Measurements from ENCODE around the gene EN1.

EN1 gene

GRCh38 chr2:118846953-118847761 lies at the start of gene EN1:
Gene EN1 (minus strand): TSS chr2:118847648. CDS start chr2:118847167, 481 bp downstream.
- DNase-seq = no peak

- no peak for DNase-seq
Observed at GRCh38 chr2:118893100-118893499, 45.7 kb upstream of the EN1 start.

GRCh38 chr2:118889995-118890394 lies 42.5 kb upstream of the EN1 start:
- DNase-seq = no peak

- DNase-seq = no peak
Observed at GRCh38 chr2:118883792-118884191, 36.3 kb upstream of the EN1 start.

GRCh38 chr2:118882693-118883336 lies 35.4 kb upstream of the EN1 start:
- DNase-seq = peak; percentile 81

- DNase-seq = peak; percentile 73
Observed at GRCh38 chr2:118881490-118882129, 34.2 kb upstream of the EN1 start.

- no peak for DNase-seq
Observed at GRCh38 chr2:118880501-118880900, 33.1 kb upstream of the EN1 start.

- DNase-seq = no peak
Observed at GRCh38 chr2:118878531-118879149, 31.2 kb upstream of the EN1 start.

GRCh38 chr2:118875318-118875717 lies 27.9 kb upstream of the EN1 start:
- DNase-seq = no peak

- no peak for DNase-seq
Observed at GRCh38 chr2:118874324-118874723, 26.9 kb upstream of the EN1 start.

- peak; percentile 47 for DNase-seq
Observed at GRCh38 chr2:118865106-118865505, 17.7 kb upstream of the EN1 start.

GRCh38 chr2:118864207-118864606 lies 16.8 kb upstream of the EN1 start:
- DNase-seq = no peak

GRCh38 chr2:118861731-118862130 lies 14.3 kb upstream of the EN1 start:
- DNase-seq = no peak

- no peak for DNase-seq
Observed at GRCh38 chr2:118861242-118861641, 13.8 kb upstream of the EN1 start.

- no peak for DNase-seq
Observed at GRCh38 chr2:118860506-118860905, 13.1 kb upstream of the EN1 start.

GRCh38 chr2:118859157-118859770 lies 11.8 kb upstream of the EN1 start:
- no peak for DNase-seq

- DNase-seq = no peak
Observed at GRCh38 chr2:118858485-118859156, 11.2 kb upstream of the EN1 start.

- no peak for DNase-seq
Observed at GRCh38 chr2:118857677-118858484, 10.4 kb upstream of the EN1 start.

- DNase-seq = no peak
Observed at GRCh38 chr2:118856978-118857676, 9.7 kb upstream of the EN1 start.

- no peak for DNase-seq
Observed at GRCh38 chr2:118856330-118856977, 9.0 kb upstream of the EN1 start.
